Vagina (tissue), 2 donors: ENCODE results near the gene TSN. TPM values are rescaled to one million over a fixed set of nuclear protein-coding genes. Genes with fewer than 3 reads are reported as not detected.

Source experiments
- DNase-seq, 2 donors: peaks; one replicate each; pipeline ENCODE4 v3.0.0-alpha.2; 2017; ENCODE audit errors: extremely low spot score in 2 of 2
- H3K27ac ChIP-seq: fragments of 200-600 bp; sonication (generic); one replicate; pipeline ENCODE4 v1.5.1; 2019
- H3K27me3 ChIP-seq: fragments of 200-600 bp; sonication (generic); one replicate; pipeline ENCODE4 v1.5.1; 2019
- H3K36me3 ChIP-seq, 2 donors: fragments of 200-600 bp; sonication (generic); one replicate each; pipeline ENCODE4 v1.5.1; 2017 to 2019
- H3K4me1 ChIP-seq: fragments of 200-600 bp; sonication (generic); one replicate; pipeline ENCODE4 v1.5.1; 2019
- H3K4me3 ChIP-seq, 2 donors: fragments of 200-600 bp; sonication (generic); 1 replicate in 1 of 2; 2 replicates in 1 of 2; pipeline ENCODE4 v1.5.1; 2016 to 2019
- H3K9me3 ChIP-seq: fragments of 200-600 bp; sonication (generic); one replicate; pipeline ENCODE4 v1.5.1; 2019
- CTCF ChIP-seq, 3 experiments: fragments of 450-650 bp in 2 of 3; fragments of 200-600 bp in 1 of 3; sonication (generic) in 1 of 3; IDR thresholded peaks; one replicate each; pipeline ENCODE4 v1.5.1; 2017 to 2019; ENCODE audit warnings: antibody characterized with exemption in 3 of 3, mild to moderate bottlenecking in 2 of 3, moderate library complexity in 2 of 3
- POLR2A ChIP-seq, 2 donors: fragments of 450-650 bp; IDR thresholded peaks; one replicate each; pipeline ENCODE4 v1.6.1; 2017; ENCODE audit warnings: antibody characterized with exemption in 2 of 2, mild to moderate bottlenecking in 2 of 2, moderate library complexity in 2 of 2
- POLR2AphosphoS5 ChIP-seq, 2 donors: sonication (generic); formaldehyde crosslinking; IDR thresholded peaks; one replicate each; pipeline ENCODE4 v1.9.0; 2017; ENCODE audit warnings: antibody characterized with exemption in 2 of 2, mild to moderate bottlenecking in 2 of 2, low read depth in 1 of 2; ENCODE audit not compliant: insufficient read depth in 1 of 2
- intact Hi-C: fragments of 100-400 bp; cut with DNase I; formaldehyde crosslinking; loops from one replicate; pipeline ENCODE4 v1.15.1; 2023
- total RNA-seq: library from RNA; depleted of rRNA; stranded (reverse); fragments of >200 nt; gene quantifications from one replicate; pipeline ENCODE4 v1.2.3, GENCODE V29; 2016

Gene TSN
- total RNA-seq, 1 donor from 2014 or later, result 35.4 TPM

GRCh38 chr2:121776885-121777698 is 21.6 kb downstream of the TSN start:
- intact Hi-C loops, result no loop called here
- no peak for DNase-seq
- TF ChIP-seq CTCF (IDR thresholded peaks at IDR 0.05), result no peak
- TF ChIP-seq POLR2A (IDR thresholded peaks at IDR 0.05), result no peak
- no peak for TF ChIP-seq POLR2AphosphoS5 (IDR thresholded peaks at IDR 0.05; ENCODE audit: insufficient read depth in 1 of 2, low read depth in 1 of 2)
- H3K27ac ChIP-seq, result no peak overlapping the region
- no peaks in the 10 kb centered on the region for H3K4me1 ChIP-seq
- H3K36me3 ChIP-seq, result no peaks in the 10 kb centered on the region
- H3K27me3 ChIP-seq, result no peaks in the 10 kb centered on the region
- H3K4me3 ChIP-seq, result no peak overlapping the region
- H3K9me3 ChIP-seq, result no peaks in the 10 kb centered on the region

- no peaks in the 10 kb centered on the region for H3K27me3 ChIP-seq
- no peaks in the 10 kb centered on the region for H3K4me1 ChIP-seq
- DNase-seq, result no peak
- no peaks in the 10 kb centered on the region for H3K36me3 ChIP-seq
- H3K9me3 ChIP-seq, result no peaks in the 10 kb centered on the region
- intact Hi-C loops, result no loop called here
- no peak for TF ChIP-seq CTCF (IDR thresholded peaks at IDR 0.05)
- H3K27ac ChIP-seq, result no peak overlapping the region
- no peak overlapping the region for H3K4me3 ChIP-seq
Observed at GRCh38 chr2:121777699-121778058, 22.2 kb downstream of the TSN start.

GRCh38 chr2:121778741-121779487 is 23.5 kb downstream of the TSN start:
- Histone ChIP-seq H3K27ac (no peak overlapping the region), H3K36me3 (no peaks in the 10 kb centered on the region), H3K4me1 (no peaks in the 10 kb centered on the region), H3K27me3 (no peaks in the 10 kb centered on the region), H3K4me3 (no peak overlapping the region), H3K9me3 (no peaks in the 10 kb centered on the region)
- intact Hi-C loops, result no loop called here
- DNase-seq, result no peak
- no peak for TF ChIP-seq CTCF (IDR thresholded peaks at IDR 0.05)
- no peak for TF ChIP-seq POLR2AphosphoS5 (IDR thresholded peaks at IDR 0.05; ENCODE audit: insufficient read depth in 1 of 2, low read depth in 1 of 2)
- TF ChIP-seq POLR2A (IDR thresholded peaks at IDR 0.05), result no peak

GRCh38 chr2:121783180-121783579 is 27.7 kb downstream of the TSN start:
- H3K9me3 ChIP-seq, result no peaks in the 10 kb centered on the region
- H3K36me3 ChIP-seq, result no peaks in the 10 kb centered on the region
- no peak overlapping the region for H3K4me3 ChIP-seq
- no peaks in the 10 kb centered on the region for H3K27me3 ChIP-seq
- DNase-seq, result no peak
- TF ChIP-seq POLR2A (IDR thresholded peaks at IDR 0.05), result no peak
- TF ChIP-seq POLR2AphosphoS5 (IDR thresholded peaks at IDR 0.05; ENCODE audit: insufficient read depth in 1 of 2, low read depth in 1 of 2), result no peak
- no peak for TF ChIP-seq CTCF (IDR thresholded peaks at IDR 0.05)
- H3K27ac ChIP-seq, result no peak overlapping the region
- no peaks in the 10 kb centered on the region for H3K4me1 ChIP-seq
- intact Hi-C loops, result no loop called here

- no peaks in the 10 kb centered on the region for H3K9me3 ChIP-seq
- no peaks in the 10 kb centered on the region for H3K36me3 ChIP-seq
- TF ChIP-seq POLR2AphosphoS5 (IDR thresholded peaks at IDR 0.05; ENCODE audit: insufficient read depth in 1 of 2, low read depth in 1 of 2) (no peak), POLR2A (IDR thresholded peaks at IDR 0.05) (no peak), CTCF (IDR thresholded peaks at IDR 0.05) (no peak)
- intact Hi-C loops, result no loop called here
- DNase-seq, result no peak
- H3K4me3 ChIP-seq, result no peak overlapping the region
- H3K27ac ChIP-seq, result no peak overlapping the region
- no peaks in the 10 kb centered on the region for H3K4me1 ChIP-seq
- no peaks in the 10 kb centered on the region for H3K27me3 ChIP-seq
Observed at GRCh38 chr2:121788685-121789084, 33.2 kb downstream of the TSN start.
